ENCODE data around the gene TMSB15B. TPM values are rescaled to one million over a fixed set of nuclear protein-coding genes. Genes with fewer than 3 reads are reported as not detected.
A peak's percentile ranks its signal among the peaks of the same experiment; 100 is the strongest.
"Not testable (repeated sequence)": the region's sequence is repeated elsewhere in the genome, so short reads cannot be mapped to it uniquely, and the experiment has no call there.

The TMSB15B gene
- total RNA-seq, 4 donors from 2014 or later, result 0.19 to 6.3 (median 1.3) TPM

DNA sequence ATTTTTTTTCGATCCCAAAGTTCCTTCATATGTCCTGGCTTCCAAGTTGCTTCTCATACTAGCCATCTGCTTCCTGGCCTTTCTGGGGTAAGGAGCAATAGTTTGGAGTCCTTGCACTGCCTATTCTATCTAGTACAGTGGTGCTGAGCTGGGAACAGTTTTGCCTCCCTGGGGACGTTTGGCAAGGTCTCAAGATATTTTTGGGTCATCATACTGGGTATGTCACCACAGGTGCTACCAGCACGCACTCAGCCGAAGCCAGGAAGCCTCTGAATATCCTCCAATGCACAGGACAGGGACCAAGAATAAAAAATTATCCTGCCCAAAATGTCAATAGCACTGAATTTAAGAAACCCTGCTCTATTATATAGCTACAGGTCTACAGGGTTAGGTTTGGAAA lies 35.4 kb upstream of the TMSB15B start:
- TF ChIP-seq POLR2AphosphoS5 (IDR thresholded peaks at IDR 0.05), result no peak
- TF ChIP-seq POLR2A (IDR thresholded peaks at IDR 0.05), result no peak
- TF ChIP-seq, protein P1, sequence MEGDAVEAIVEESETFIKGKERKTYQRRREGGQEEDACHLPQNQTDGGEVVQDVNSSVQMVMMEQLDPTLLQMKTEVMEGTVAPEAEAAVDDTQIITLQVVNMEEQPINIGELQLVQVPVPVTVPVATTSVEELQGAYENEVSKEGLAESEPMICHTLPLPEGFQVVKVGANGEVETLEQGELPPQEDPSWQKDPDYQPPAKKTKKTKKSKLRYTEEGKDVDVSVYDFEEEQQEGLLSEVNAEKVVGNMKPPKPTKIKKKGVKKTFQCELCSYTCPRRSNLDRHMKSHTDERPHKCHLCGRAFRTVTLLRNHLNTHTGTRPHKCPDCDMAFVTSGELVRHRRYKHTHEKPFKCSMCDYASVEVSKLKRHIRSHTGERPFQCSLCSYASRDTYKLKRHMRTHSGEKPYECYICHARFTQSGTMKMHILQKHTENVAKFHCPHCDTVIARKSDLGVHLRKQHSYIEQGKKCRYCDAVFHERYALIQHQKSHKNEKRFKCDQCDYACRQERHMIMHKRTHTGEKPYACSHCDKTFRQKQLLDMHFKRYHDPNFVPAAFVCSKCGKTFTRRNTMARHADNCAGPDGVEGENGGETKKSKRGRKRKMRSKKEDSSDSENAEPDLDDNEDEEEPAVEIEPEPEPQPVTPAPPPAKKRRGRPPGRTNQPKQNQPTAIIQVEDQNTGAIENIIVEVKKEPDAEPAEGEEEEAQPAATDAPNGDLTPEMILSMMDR (IDR thresholded peaks at IDR 0.05), result no peak
- no peak for TF ChIP-seq EP300 (IDR thresholded peaks at IDR 0.05)
- Histone ChIP-seq H3K4me3 (no peak overlapping the region), H3K27me3 (no peaks in the 10 kb centered on the region), H3K36me3 (no peaks in the 10 kb centered on the region), H3K9me3 (no peaks in the 10 kb centered on the region), H3K27ac (no peak overlapping the region), H3K4me1 (no peaks in the 10 kb centered on the region)
- 86 to 90% methylated on average over 1 to 2 of the region's 4 CpGs for WGBS, 2 donors (ENCODE audit: low coverage in 1 of 2)
- no peak for ATAC-seq

DNA sequence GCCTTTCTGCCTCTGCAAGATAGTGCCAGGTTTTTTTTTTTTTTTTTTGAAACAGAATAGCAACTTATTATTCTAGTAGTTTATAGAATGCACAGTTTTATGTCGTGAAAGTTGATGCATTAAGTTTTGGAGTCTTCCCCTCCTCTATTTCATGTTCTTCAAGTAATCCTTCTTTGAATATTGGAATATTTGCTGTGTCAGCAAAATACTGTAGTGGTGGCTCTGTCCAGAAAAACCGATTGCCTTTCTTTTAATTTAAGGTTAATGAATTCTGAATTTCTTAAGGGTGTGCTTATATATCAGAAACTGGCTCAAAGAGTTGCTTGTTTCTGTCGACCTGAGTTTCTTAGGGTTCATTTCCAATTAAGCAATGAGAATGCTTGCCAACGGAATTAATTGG lies 34.8 kb upstream of the TMSB15B start:
- H3K4me1 ChIP-seq, result no peaks in the 10 kb centered on the region
- ATAC-seq, result no peak
- no peak overlapping the region for H3K27ac ChIP-seq
- H3K36me3 ChIP-seq, result no peaks in the 10 kb centered on the region
- H3K4me3 ChIP-seq, result no peak overlapping the region
- no peaks in the 10 kb centered on the region for H3K9me3 ChIP-seq
- WGBS, 2 donors (ENCODE audit: low coverage in 1 of 2), result 44 to 89% methylated on average over 3 to 4 of the region's 4 CpGs
- TF ChIP-seq, protein P1 (IDR thresholded peaks at IDR 0.05), result no peak
- TF ChIP-seq EP300 (IDR thresholded peaks at IDR 0.05), result no peak
- no peak for TF ChIP-seq POLR2A (IDR thresholded peaks at IDR 0.05)
- TF ChIP-seq POLR2AphosphoS5 (IDR thresholded peaks at IDR 0.05), result no peak
- no peaks in the 10 kb centered on the region for H3K27me3 ChIP-seq

DNA sequence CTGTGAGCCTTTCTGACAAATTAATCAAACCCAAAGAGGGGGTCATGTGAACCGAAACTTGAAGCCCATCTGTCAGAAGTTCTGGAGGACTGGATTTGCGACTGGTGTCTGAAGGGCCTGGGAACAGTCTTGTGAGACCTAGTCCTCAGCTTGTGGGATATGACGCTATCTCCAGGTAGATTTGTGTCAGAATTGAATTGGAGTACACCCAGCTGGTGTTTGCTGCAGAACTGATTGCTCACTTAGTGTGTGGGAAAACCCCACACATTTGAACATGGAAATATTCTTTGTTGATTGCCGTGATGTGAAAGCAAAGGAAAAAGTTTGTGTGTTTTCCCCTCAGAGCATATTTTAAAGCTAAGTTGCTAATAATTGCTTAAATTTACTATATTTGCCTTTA lies 30.3 kb upstream of the TMSB15B start:
- no peak overlapping the region for H3K4me3 ChIP-seq
- H3K9me3 ChIP-seq, result no peaks in the 10 kb centered on the region
- H3K36me3 ChIP-seq, result no peaks in the 10 kb centered on the region
- ATAC-seq, result no peak
- no peaks in the 10 kb centered on the region for H3K27me3 ChIP-seq
- TF ChIP-seq EP300 (IDR thresholded peaks at IDR 0.05), result no peak
- TF ChIP-seq POLR2AphosphoS5 (IDR thresholded peaks at IDR 0.05), result no peak
- 68 to 69% methylated on average over 2 to 4 of the region's 4 CpGs for WGBS, 2 donors (ENCODE audit: low coverage in 1 of 2)
- H3K4me1 ChIP-seq, result no peaks in the 10 kb centered on the region
- H3K27ac ChIP-seq, result no peak overlapping the region

DNA sequence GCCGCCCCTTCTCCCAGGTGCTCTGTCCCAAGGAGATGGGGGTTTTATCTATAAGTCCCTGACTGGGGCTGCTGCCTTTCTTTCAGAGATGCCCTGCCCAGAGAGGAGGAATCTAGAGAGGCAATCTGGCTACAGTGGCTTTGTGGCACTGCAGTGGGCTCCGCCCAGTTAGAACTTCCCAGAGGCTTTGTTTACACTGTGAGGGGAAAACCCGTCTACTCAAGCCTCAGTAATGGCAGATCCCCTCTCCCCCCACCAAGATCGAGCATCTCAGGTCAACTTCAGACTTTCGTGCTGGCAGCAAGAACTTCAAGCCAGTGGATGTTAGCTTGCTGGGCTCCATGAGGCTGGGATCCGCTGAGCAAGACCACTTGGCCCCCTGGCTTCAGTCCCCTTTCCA lies 22.2 kb upstream of the TMSB15B start:
- H3K27me3 ChIP-seq, ATAC-seq, H3K4me1 ChIP-seq, H3K27ac ChIP-seq, H3K36me3 ChIP-seq, H3K4me3 ChIP-seq, H3K9me3 ChIP-seq: not testable (repeated sequence)
- WGBS, 2 donors (ENCODE audit: low coverage in 1 of 2), result 65% methylated on average over 4 of the region's 6 CpGs; no CpG with 5 or more reads in 1 of the 2 donors

DNA sequence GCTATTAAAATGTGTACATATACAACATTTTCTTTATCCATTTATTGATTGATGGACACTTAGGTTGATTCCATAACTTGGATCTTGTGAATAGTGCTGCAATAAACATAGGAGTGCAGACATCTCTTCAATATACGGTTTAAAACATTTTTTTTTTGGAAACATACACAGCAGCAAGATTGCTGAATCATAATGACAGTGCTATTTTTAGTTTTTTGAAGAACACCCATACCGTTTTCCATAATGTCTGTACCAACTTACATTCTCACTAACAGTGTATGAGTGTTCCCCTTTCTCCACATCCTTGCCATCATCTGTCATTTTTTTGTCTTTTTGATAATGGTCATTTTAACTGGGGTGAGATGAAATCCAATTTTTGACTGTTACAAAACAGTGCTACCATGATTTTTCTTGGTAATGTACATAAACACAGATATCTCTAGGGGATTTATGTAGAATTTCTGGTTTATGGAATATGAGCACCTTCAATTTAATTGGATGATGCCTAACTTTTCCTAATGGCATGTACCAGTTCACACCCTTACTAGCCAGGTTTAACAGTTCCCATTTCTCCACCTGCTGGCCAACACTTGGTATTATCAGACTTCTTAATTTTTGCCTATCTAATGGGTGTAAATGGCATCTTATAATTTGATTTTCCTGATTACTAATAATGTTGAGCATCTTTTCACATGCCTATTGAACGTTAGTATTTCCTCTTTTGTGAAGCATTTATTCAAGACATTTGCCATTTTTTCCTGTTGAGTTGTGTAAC lies 21.0 kb upstream of the TMSB15B start:
- no peaks in the 10 kb centered on the region for H3K9me3 ChIP-seq
- no peak overlapping the region for H3K27ac ChIP-seq
- WGBS, 2 donors (ENCODE audit: low coverage in 1 of 2), result 9 to 13% methylated on average over 2 to 3 of the region's 3 CpGs
- no peaks in the 10 kb centered on the region for H3K4me1 ChIP-seq
- ATAC-seq, result no peak
- H3K36me3 ChIP-seq, result no peaks in the 10 kb centered on the region
- H3K27me3 ChIP-seq, result no peaks in the 10 kb centered on the region
- TF ChIP-seq POLR2AphosphoS5 (IDR thresholded peaks at IDR 0.05), result no peak
- TF ChIP-seq, protein P1 (IDR thresholded peaks at IDR 0.05), result peak in 3 of 4 experiments; percentile 48 to 58 (median 54)
- TF ChIP-seq POLR2A (IDR thresholded peaks at IDR 0.05), result no peak
- no peak for TF ChIP-seq EP300 (IDR thresholded peaks at IDR 0.05)
- H3K4me3 ChIP-seq, result no peak overlapping the region

DNA sequence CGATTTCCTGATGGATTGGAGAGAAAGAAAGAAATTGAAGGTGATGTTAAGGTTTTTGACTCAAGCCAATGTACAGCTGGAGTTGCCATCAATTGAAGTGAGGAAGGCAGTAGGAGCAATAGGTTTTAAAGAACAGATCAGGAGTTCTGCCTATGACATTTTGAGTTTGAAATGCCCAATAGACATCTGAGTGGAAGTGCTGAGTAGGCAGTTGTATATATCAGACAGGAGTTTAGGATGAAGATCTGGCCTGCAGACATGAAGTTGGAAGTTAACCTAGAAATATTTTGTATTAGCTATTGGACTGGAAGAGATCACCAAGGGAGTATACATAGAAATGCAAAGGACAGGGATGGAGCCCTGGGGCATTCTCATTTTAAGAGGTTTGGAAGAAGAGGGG lies 12.9 kb upstream of the TMSB15B start:
- WGBS, 2 donors (ENCODE audit: low coverage in 1 of 2), result 50 to 78% methylated on average over 1 of the region's 1 CpG
- no peak for TF ChIP-seq POLR2AphosphoS5 (IDR thresholded peaks at IDR 0.05)
- no peak for TF ChIP-seq POLR2A (IDR thresholded peaks at IDR 0.05)
- TF ChIP-seq, protein P1 (IDR thresholded peaks at IDR 0.05), result no peak
- no peak for TF ChIP-seq EP300 (IDR thresholded peaks at IDR 0.05)
- no peak for ATAC-seq

More for the DNA sequence above, 12.9 kb upstream of the TMSB15B start:
- no peaks in the 10 kb centered on the region for H3K36me3 ChIP-seq
- H3K9me3 ChIP-seq, result no peaks in the 10 kb centered on the region
- H3K4me3 ChIP-seq, result no peak overlapping the region
- H3K27me3 ChIP-seq, result no peaks in the 10 kb centered on the region
- no peak overlapping the region for H3K27ac ChIP-seq
- H3K4me1 ChIP-seq, result no peaks in the 10 kb centered on the region

All from gastroesophageal sphincter (tissue), 4 donors.